H9 (cell line): Measurements from ENCODE around the gene SEPTIN12. TPM values are rescaled to one million over a fixed set of nuclear protein-coding genes. Genes with fewer than 3 reads are reported as not detected.

Source experiments
- DNase-seq: peaks from one replicate; pipeline ENCODE4 v3.0.0-alpha.2; 2017
- H2AFZ ChIP-seq: one replicate; pipeline ENCODE4 v1.6.1; 2013; ENCODE audit warnings: mild to moderate bottlenecking, low read length, control low read depth, moderate library complexity
- H2AK5ac ChIP-seq: 2 replicates; pipeline ENCODE4 v1.6.1; 2013; ENCODE audit warnings: low read length, control low read depth, mixed read lengths; ENCODE audit not compliant: insufficient read length
- H2BK120ac ChIP-seq: one replicate; pipeline ENCODE4 v1.6.1; 2013; ENCODE audit warnings: low read depth, mild to moderate bottlenecking, low read length, control low read depth, inconsistent platforms; ENCODE audit not compliant: poor library complexity, severe bottlenecking
- H2BK12ac ChIP-seq: 2 replicates; pipeline ENCODE4 v1.6.1; 2013; ENCODE audit warnings: low read length, control low read depth, mixed read lengths, low read depth; ENCODE audit not compliant: insufficient read length
- H2BK15ac ChIP-seq: 2 replicates; pipeline ENCODE4 v1.6.1; 2013; ENCODE audit warnings: low read depth, low read length, control low read depth
- H2BK20ac ChIP-seq: one replicate; pipeline ENCODE4 v1.6.1; 2013; ENCODE audit warnings: low read depth, mild to moderate bottlenecking, low read length, control low read depth, inconsistent platforms; ENCODE audit not compliant: poor library complexity, severe bottlenecking
- H2BK5ac ChIP-seq: 2 replicates; pipeline ENCODE4 v1.6.1; 2013; ENCODE audit warnings: low read length, control low read depth, mixed read lengths; ENCODE audit not compliant: insufficient read length
- H3K14ac ChIP-seq: 2 replicates; pipeline ENCODE4 v1.6.1; 2013; ENCODE audit warnings: low read length, control low read depth; ENCODE audit not compliant: insufficient read depth
- H3K18ac ChIP-seq: 2 replicates; pipeline ENCODE4 v1.6.1; 2013; ENCODE audit warnings: low read depth, mild to moderate bottlenecking, mixed read lengths, low read length, control low read depth; ENCODE audit not compliant: insufficient read length
- H3K23ac ChIP-seq: 2 replicates; pipeline ENCODE4 v1.6.1; 2013; ENCODE audit warnings: low read length, control low read depth, mixed read lengths, low read depth; ENCODE audit not compliant: insufficient read length
- H3K23me2 ChIP-seq: 2 replicates; pipeline ENCODE4 v1.6.1; 2013; ENCODE audit warnings: low read depth, mild to moderate bottlenecking, mixed read lengths, low read length, control low read depth; ENCODE audit not compliant: insufficient read length, poor library complexity, severe bottlenecking
- H3K27ac ChIP-seq: 2 replicates; pipeline ENCODE4 v1.5.1; 2013; ENCODE audit warnings: low read length, control low read depth, mixed read lengths, low read depth; ENCODE audit not compliant: insufficient read length
- H3K27me3 ChIP-seq: 2 replicates; pipeline ENCODE4 v1.6.1; 2013; ENCODE audit warnings: low read length, control low read depth, inconsistent platforms; ENCODE audit not compliant: insufficient read depth
- H3K4ac ChIP-seq: 2 replicates; pipeline ENCODE4 v1.6.1; 2013; ENCODE audit warnings: low read depth, mild to moderate bottlenecking, control low read depth, inconsistent platforms, low read length, moderate library complexity
- H3K4me1 ChIP-seq: 2 replicates; pipeline ENCODE4 v1.6.1; 2013; ENCODE audit warnings: low read length, control low read depth, inconsistent platforms; ENCODE audit not compliant: insufficient read depth
- H3K4me2 ChIP-seq: 2 replicates; pipeline ENCODE4 v1.6.1; 2013; ENCODE audit warnings: low read length, control low read depth, mixed read lengths; ENCODE audit not compliant: insufficient read length, insufficient read depth
- H3K56ac ChIP-seq: 2 replicates; pipeline ENCODE4 v1.6.1; 2013; ENCODE audit warnings: low read depth, mild to moderate bottlenecking, mixed read lengths, low read length, control low read depth; ENCODE audit not compliant: insufficient read length
- H3K79me1 ChIP-seq: 2 replicates; pipeline ENCODE4 v1.6.1; 2013; ENCODE audit warnings: low read depth, mild to moderate bottlenecking, moderate library complexity, low read length, control low read depth, inconsistent platforms; ENCODE audit not compliant: insufficient read depth, poor library complexity, severe bottlenecking
- H3K79me2 ChIP-seq: 2 replicates; pipeline ENCODE4 v1.6.1; 2013; ENCODE audit warnings: low read length, control low read depth, inconsistent platforms; ENCODE audit not compliant: insufficient read depth
- H3K9ac ChIP-seq: 2 replicates; pipeline ENCODE4 v1.6.1; 2013; ENCODE audit warnings: low read length, control low read depth, mixed read lengths; ENCODE audit not compliant: insufficient read length; ENCODE audit errors: extremely low read depth
- H3K9me3 ChIP-seq: one replicate; pipeline ENCODE4 v1.6.1; 2013; ENCODE audit warnings: low read depth, low read length, inconsistent platforms; ENCODE audit not compliant: control insufficient read depth
- H3T11ph ChIP-seq: one replicate; pipeline ENCODE4 v1.6.1; 2013; ENCODE audit warnings: mild to moderate bottlenecking, low read length, control low read depth, inconsistent platforms
- H4K20me1 ChIP-seq: one replicate; pipeline ENCODE4 v1.6.1; 2013; ENCODE audit not compliant: control insufficient read depth, insufficient read length, insufficient read depth
- H4K5ac ChIP-seq: 2 replicates; pipeline ENCODE4 v1.6.1; 2013; ENCODE audit warnings: low read depth, mild to moderate bottlenecking, mixed read lengths, low read length, control low read depth; ENCODE audit not compliant: insufficient read length
- H4K8ac ChIP-seq: replicated peaks from 2 replicates; pipeline ENCODE4 v1.6.1; 2013; ENCODE audit warnings: low read length, control low read depth, mixed read lengths, low read depth; ENCODE audit not compliant: insufficient read length
- H4K91ac ChIP-seq: 2 replicates; pipeline ENCODE4 v1.6.1; 2013; ENCODE audit warnings: low read depth, mild to moderate bottlenecking, moderate library complexity, mixed read lengths, low read length, control low read depth; ENCODE audit not compliant: insufficient read length
- H3K27ac Mint-ChIP-seq, 3 experiments: 2 replicates in 2 of 3; 3 replicates in 1 of 3; pipeline ENCODE4 v1.8.0; 2020 to 2021; ENCODE audit warnings: mixed read lengths in 3 of 3, mild to moderate bottlenecking in 1 of 3, moderate library complexity in 1 of 3
- H3K27me3 Mint-ChIP-seq: 2 replicates; pipeline ENCODE4 v1.8.0; 2021; ENCODE audit warnings: low read depth, mild to moderate bottlenecking, moderate library complexity, mixed read lengths
- H3K36me3 Mint-ChIP-seq, 3 experiments: 2 replicates in 2 of 3; 3 replicates in 1 of 3; pipeline ENCODE4 v1.8.0; 2020 to 2021; ENCODE audit warnings: low read depth in 3 of 3, mixed read lengths in 3 of 3; ENCODE audit not compliant: insufficient read depth in 1 of 3
- H3K4me1 Mint-ChIP-seq, 2 experiments: 2 replicates each; pipeline ENCODE4 v1.8.0; 2020; ENCODE audit warnings: mixed read lengths in 2 of 2
- H3K4me3 Mint-ChIP-seq, 2 experiments: 2 replicates in 1 of 2; 3 replicates in 1 of 2; pipeline ENCODE4 v1.8.0; 2020 to 2021; ENCODE audit warnings: mild to moderate bottlenecking in 2 of 2, mixed read lengths in 2 of 2, moderate library complexity in 1 of 2
- H3K9me3 Mint-ChIP-seq, 2 experiments: 2 replicates in 1 of 2; 3 replicates in 1 of 2; pipeline ENCODE4 v1.8.0; 2020; ENCODE audit warnings: mild to moderate bottlenecking in 2 of 2, mixed read lengths in 2 of 2, moderate library complexity in 1 of 2
- WGBS: extraction: QIAGEN DNeasy Blood & Tissue Kit; methylation state at CpG from one replicate; pipeline ENCODE4 v1.1.7; 2013; ENCODE audit warnings: missing lambda C conversion rate, low lambda C conversion rate, mixed read lengths; ENCODE audit not compliant: insufficient read length; ENCODE audit errors: extremely low coverage; 5-methylcytosine and 5-hydroxymethylcytosine counted together
- total RNA-seq: library from RNA; stranded (reverse); gene quantifications from 2 replicates; pipeline ENCODE4 v1.2.1, GENCODE V29; 2021
- TF ChIP-seq, protein P1 (sequence below): fragments of 200-600 bp; sonication (generic); conservative IDR thresholded peaks from 3 replicates; pipeline ENCODE4 v1.8.0; 2021; ENCODE audit warnings: antibody characterized with exemption, mild to moderate bottlenecking

Gene SEPTIN12
- total RNA-seq, 1 experiment from 2014 or later: 0.48 TPM

DNA sequence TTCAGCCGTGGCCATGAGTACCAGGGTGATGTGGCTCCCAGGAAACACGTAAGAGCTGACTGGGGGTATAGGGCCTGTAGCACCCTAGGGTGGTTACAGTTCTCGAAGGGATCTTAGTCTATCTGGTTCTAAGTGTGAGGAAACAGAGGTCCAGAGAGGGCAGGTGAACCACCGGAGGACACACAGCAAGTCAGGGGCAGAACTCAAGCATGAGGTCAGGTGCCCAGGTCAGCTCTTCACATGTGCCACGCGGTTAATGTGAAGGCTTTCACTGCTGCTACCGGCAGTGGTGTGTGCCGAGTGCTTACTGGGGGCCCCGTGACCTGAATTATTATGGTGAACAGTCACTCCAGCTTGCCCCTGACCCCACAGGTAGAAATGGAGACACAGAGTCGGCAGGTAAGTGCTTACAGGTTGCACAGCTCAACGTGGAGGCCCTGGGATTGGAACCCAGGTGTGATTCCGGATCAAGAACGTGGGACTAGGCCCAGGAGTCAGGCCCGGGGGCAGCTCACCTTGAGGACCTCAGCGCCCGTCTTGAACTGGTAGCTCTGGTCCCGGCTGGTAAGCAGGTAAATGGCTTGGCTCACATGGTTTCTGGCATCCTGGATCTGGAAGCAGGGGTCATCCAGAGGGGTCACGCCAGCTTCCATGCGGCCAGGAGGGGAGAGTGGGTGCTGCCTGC, 11.2 kb upstream of the SEPTIN12 start:
- no peak overlapping the region for H3K9ac ChIP-seq
- no peak overlapping the region for H2AK5ac ChIP-seq
- no peaks in the 10 kb centered on the region for H4K20me1 ChIP-seq
- Mint-ChIP-seq H3K27ac (no peak overlapping the region), H3K9me3 (no peaks in the 10 kb centered on the region), H3K4me1 (peaks cover 17 to 25% of the 10 kb centered on the region in 2 experiments), H3K36me3 (peaks cover 3 to 24% (median 17%) of the 10 kb centered on the region in 3 experiments), H3K27me3 (no peaks in the 10 kb centered on the region; the same call in 1 of the 2 replicates), H3K4me3 (no peak overlapping the region; a peak in 1 of 5 replicates)
- WGBS: no CpG with 5 or more reads among the region's 19 CpGs
- no peak overlapping the region for H2AFZ ChIP-seq
- no peak for DNase-seq
- no peak overlapping the region for H3K27ac ChIP-seq
- H4K91ac ChIP-seq: no peak overlapping the region
- H3K79me2 ChIP-seq: no peaks in the 10 kb centered on the region
- H3K14ac ChIP-seq: no peak overlapping the region
- no peak overlapping the region for H3T11ph ChIP-seq
- H3K4me1 ChIP-seq: no peaks in the 10 kb centered on the region
- H3K9me3 ChIP-seq: no peaks in the 10 kb centered on the region
- H3K27me3 ChIP-seq: no peaks in the 10 kb centered on the region
- H3K4ac ChIP-seq: no peak overlapping the region
- no peak overlapping the region for H3K4me2 ChIP-seq
- no peak overlapping the region for H2BK15ac ChIP-seq
- peaks cover 7% of the 10 kb centered on the region for H3K23me2 ChIP-seq
- TF ChIP-seq, protein P1, sequence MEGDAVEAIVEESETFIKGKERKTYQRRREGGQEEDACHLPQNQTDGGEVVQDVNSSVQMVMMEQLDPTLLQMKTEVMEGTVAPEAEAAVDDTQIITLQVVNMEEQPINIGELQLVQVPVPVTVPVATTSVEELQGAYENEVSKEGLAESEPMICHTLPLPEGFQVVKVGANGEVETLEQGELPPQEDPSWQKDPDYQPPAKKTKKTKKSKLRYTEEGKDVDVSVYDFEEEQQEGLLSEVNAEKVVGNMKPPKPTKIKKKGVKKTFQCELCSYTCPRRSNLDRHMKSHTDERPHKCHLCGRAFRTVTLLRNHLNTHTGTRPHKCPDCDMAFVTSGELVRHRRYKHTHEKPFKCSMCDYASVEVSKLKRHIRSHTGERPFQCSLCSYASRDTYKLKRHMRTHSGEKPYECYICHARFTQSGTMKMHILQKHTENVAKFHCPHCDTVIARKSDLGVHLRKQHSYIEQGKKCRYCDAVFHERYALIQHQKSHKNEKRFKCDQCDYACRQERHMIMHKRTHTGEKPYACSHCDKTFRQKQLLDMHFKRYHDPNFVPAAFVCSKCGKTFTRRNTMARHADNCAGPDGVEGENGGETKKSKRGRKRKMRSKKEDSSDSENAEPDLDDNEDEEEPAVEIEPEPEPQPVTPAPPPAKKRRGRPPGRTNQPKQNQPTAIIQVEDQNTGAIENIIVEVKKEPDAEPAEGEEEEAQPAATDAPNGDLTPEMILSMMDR: no peak
- no peak overlapping the region for H3K56ac ChIP-seq
- H4K5ac ChIP-seq: no peak overlapping the region
- no peaks in the 10 kb centered on the region for H3K79me1 ChIP-seq
- no peak overlapping the region for H2BK20ac ChIP-seq
- no peak overlapping the region for H2BK120ac ChIP-seq
- no peak overlapping the region for H2BK12ac ChIP-seq
- no peak overlapping the region for H4K8ac ChIP-seq
- no peak overlapping the region for H3K23ac ChIP-seq
- H3K18ac ChIP-seq: no peak overlapping the region
- H2BK5ac ChIP-seq: no peak overlapping the region
